ENCODE measurements around the gene SMURF2.

DNA sequence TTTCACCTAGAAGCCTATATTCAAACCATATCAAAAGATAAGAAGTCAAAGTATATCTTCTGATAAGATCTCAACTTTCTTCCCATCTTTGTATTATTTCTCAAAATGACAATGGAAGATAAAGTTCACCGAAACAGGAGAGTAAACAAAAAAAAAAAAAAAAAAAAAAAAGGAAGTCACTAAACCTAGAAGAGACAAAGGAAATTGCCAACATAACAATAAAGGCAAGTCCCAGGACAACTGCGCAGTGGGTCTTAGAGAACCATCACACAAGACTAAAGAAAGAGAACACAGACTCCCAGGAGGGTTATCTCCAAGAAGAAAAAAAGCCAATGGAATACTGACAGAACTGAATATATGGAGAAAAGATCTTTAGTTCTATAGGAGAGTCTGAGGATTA is 65.7 kb downstream of the SMURF2 start:
- TF ChIP-seq CTCF (IDR thresholded peaks at IDR 0.05), result no peak
- no peak for TF ChIP-seq POLR2A (IDR thresholded peaks at IDR 0.05)
- TF ChIP-seq POLR2AphosphoS5 (IDR thresholded peaks at IDR 0.05), result no peak
- no peak for TF ChIP-seq EP300 (IDR thresholded peaks at IDR 0.05)
